GM12892 (cell line): ENCODE data around the gene NCAPH2.
"Not testable (repeated sequence)": the region's sequence is repeated elsewhere in the genome, so short reads cannot be mapped to it uniquely, and the experiment has no call there.

ENCODE experiments used
- DNase-seq: peaks from one replicate; pipeline ENCODE4 v3.0.0; 2011; ENCODE audit not compliant: insufficient read length
- FAIRE-seq: peaks from 2 replicates; lab custom pipeline; 2011; peaks lifted over from hg19 to GRCh38; lab: Jason Lieb, UNC
- POLR2A ChIP-seq: IDR thresholded peaks from 2 replicates; pipeline ENCODE4 v1.6.1; 2011; ENCODE audit warnings: low read depth, low read length, control low read depth
- POLR2AphosphoS5 ChIP-seq: IDR thresholded peaks from 2 replicates; pipeline ENCODE4 v1.6.1; 2011; ENCODE audit warnings: low read depth, low read length, control low read depth
- TAF1 ChIP-seq: IDR thresholded peaks from 2 replicates; pipeline ENCODE4 v1.6.1; 2011; ENCODE audit warnings: low read depth, mild to moderate bottlenecking, control low read depth, low read length, borderline replicate concordance

NCAPH2 gene

GRCh38 chr22:50530580-50530876, 22.5 kb downstream of the NCAPH2 start:
- FAIRE-seq (no peak), DNase-seq (no peak)
- TF ChIP-seq POLR2AphosphoS5 (no peak), POLR2A (no peak), TAF1 (no peak)

GRCh38 chr22:50530877-50531545, 23.0 kb downstream of the NCAPH2 start:
- TF ChIP-seq POLR2AphosphoS5 (peak; percentile 89), POLR2A (peak; percentile 77), TAF1 (peak; percentile 74)
- FAIRE-seq (peak; percentile 97), DNase-seq (peak; percentile 75)

DNA sequence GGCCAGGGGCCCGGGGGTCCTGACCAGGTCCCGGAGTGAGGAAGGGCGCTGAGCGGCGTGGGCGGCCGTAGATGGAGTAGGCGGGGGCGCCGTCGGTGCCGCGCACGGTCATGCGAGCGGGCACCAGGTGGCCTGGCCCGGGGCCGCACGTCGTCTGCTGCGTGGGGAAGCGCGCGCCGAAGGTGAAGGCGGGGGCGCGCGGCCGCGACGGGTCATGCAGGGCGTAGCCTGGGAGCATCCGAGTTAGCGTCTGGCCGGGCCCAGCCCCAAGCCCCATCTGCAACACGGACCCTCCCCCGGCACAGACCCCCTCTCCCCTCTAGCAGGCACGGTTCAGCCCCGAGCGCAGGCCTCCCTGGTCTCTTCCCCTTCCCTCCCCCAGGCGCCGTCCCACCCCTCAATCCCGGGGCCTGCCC, 23.5 kb downstream of the NCAPH2 start:
- no peak for FAIRE-seq
- TF ChIP-seq POLR2AphosphoS5 (peak; percentile 19), POLR2A (peak; percentile 38; the same call in 1 of the 2 replicates), TAF1 (no peak; the same call in 1 of the 2 replicates)
- DNase-seq = peak; percentile 63

DNA sequence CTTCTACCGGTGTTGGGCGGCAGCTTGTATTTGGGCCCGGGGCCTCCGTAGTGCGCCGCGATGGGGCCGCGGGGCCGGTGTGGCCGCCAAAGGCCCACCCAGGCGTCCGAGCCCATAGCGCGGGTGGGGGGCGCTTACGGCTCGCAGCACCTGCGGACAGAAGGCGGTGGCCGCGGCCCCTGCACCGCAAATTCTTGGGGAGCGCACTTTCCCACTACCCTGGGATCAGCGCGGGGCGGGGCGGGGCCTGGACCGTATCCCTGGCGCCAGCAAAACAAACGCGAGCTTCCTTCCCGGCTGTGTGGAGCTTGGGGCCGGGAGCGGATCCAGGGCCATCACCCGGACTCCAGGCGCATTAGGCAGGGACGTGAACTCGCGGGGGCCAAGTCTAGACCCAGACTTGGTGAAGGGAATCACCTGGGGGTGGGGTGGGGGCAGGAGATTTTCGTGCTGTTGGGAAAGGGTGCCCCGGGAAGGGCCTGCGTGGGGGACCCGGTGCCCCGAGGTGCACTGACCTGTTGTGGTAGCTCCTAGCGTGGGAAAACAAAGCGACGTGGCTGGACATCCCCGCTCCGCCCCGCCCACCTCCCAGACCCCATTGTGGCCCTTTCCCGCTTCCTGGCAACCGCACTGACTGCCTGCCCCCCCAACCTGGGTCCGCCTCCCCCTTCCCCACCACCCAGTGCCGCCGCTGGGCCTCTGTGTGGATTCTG, 24.1 kb downstream of the NCAPH2 start:
- DNase-seq (peak; percentile 23), FAIRE-seq (peak; percentile 87)
- TF ChIP-seq TAF1 (no peak), POLR2A (0 out of 2 replicates have a peak, but pooled peaks have one; percentile 38)

DNA sequence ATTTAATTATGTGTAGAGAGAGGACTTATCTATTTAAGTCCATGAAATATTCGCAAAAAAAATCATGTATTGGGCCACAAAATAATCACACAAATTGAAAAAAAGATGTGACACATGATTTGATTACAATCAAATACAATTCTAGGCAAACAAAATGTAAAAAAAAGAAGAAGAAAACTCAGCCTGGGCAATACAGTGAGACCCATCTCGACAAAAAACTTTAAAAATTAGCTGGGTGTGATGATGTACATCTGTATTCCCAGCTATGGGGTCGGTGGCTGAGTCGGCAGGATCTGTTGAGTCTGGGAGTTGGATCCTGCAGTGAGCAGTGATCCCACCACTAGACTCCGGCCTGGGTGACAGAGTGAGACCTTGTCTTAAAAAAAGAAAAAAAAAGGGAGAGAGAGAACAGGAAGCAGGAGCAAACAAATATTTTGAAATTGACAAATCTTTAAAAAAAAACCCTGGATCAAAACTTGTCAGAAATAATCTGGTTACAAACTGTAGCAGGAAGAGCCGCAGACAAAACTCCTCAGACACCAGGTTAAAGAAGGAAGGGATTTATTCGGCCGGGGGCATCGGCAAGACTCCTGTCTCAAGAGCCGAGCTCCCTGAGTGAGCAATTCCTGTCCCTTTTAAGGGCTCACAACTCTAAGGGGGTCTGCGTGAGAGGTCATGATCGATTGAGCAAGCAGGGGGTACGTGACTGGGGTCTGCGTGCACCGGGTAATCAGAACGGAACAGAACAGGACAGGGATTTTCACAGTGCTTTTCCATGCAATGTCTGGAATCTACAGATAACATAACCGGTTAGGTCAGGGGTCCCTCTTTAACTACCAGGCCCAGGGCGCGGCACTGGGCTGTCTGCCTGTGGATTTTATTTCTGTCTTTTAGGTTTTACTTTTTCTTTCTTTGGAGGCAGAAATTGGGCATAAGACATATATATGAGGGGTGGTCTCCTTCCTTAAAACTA, 25.1 kb downstream of the NCAPH2 start:
- DNase-seq (no peak), FAIRE-seq (no peak)
- TF ChIP-seq POLR2A = no peak
- no peak for TF ChIP-seq TAF1
- no peak for TF ChIP-seq POLR2AphosphoS5

- FAIRE-seq = peak; percentile 97
- peak; percentile 32; the same call in 1 of the 2 replicates for TF ChIP-seq POLR2A
- not testable (repeated sequence) for DNase-seq
Observed at GRCh38 chr22:50533856-50534711, 26.1 kb downstream of the NCAPH2 start.

GRCh38 chr22:50535113-50535512, 27.1 kb downstream of the NCAPH2 start:
- DNase-seq (no peak), FAIRE-seq (peak; percentile 64)
- TF ChIP-seq POLR2AphosphoS5 (no peak), POLR2A (peak; percentile 30)

- no peak for TF ChIP-seq POLR2AphosphoS5
- no peak for TF ChIP-seq POLR2A
- peak; percentile 74 for FAIRE-seq
- no peak for DNase-seq
Observed at GRCh38 chr22:50536226-50536625, 28.2 kb downstream of the NCAPH2 start.

- no peak for TF ChIP-seq TAF1
- TF ChIP-seq POLR2A = no peak
- no peak for TF ChIP-seq POLR2AphosphoS5
- FAIRE-seq = peak; percentile 85
- no peak for DNase-seq
Observed at GRCh38 chr22:50537765-50538164, 29.7 kb downstream of the NCAPH2 start.

- FAIRE-seq (no peak), DNase-seq (no peak)
- TF ChIP-seq POLR2AphosphoS5 = no peak
- TF ChIP-seq POLR2A = no peak
- TF ChIP-seq TAF1 = no peak
Observed at GRCh38 chr22:50540381-50540780, 32.4 kb downstream of the NCAPH2 start.
